SK-N-SH treated with all-trans-retinoic acid at 6 μM for 48 hours (cell line): Measurements from ENCODE around the gene SYK.

Experiments
- ARNTL ChIP-seq: fragments of 450-650 bp; formaldehyde crosslinking; IDR thresholded peaks from 2 replicates; pipeline ENCODE4 v1.5.0; 2020; ENCODE audit warnings: low read depth, mild to moderate bottlenecking, moderate library complexity, borderline replicate concordance
- PPARA ChIP-seq: fragments of 250-450 bp; sonication (Bioruptor Pico); IDR thresholded peaks from 2 replicates; pipeline ENCODE4 v1.5.0; 2020; ENCODE audit warnings: mild to moderate bottlenecking, borderline replicate concordance
- RARB ChIP-seq: fragments of 250-450 bp; sonication (Bioruptor Pico); IDR thresholded peaks from 2 replicates; pipeline ENCODE4 v1.8.0; 2021; ENCODE audit warnings: mild to moderate bottlenecking, moderate library complexity
- ZFP3 ChIP-seq: fragments of 250-450 bp; sonication (Bioruptor Pico); IDR thresholded peaks from 2 replicates; pipeline ENCODE4 v1.5.0; 2020; ENCODE audit warnings: mild to moderate bottlenecking, moderate library complexity
- ZFP30 ChIP-seq: fragments of 450-650 bp; formaldehyde crosslinking; IDR thresholded peaks from 2 replicates; pipeline ENCODE4 v1.5.0; 2022; ENCODE audit warnings: mild to moderate bottlenecking, moderate library complexity
- TF ChIP-seq, protein P1 (sequence below): fragments of 250-450 bp; sonication (Bioruptor Pico); IDR thresholded peaks from 2 replicates; pipeline ENCODE4 v1.5.1; 2021; ENCODE audit warnings: mild to moderate bottlenecking, moderate library complexity

DNA sequence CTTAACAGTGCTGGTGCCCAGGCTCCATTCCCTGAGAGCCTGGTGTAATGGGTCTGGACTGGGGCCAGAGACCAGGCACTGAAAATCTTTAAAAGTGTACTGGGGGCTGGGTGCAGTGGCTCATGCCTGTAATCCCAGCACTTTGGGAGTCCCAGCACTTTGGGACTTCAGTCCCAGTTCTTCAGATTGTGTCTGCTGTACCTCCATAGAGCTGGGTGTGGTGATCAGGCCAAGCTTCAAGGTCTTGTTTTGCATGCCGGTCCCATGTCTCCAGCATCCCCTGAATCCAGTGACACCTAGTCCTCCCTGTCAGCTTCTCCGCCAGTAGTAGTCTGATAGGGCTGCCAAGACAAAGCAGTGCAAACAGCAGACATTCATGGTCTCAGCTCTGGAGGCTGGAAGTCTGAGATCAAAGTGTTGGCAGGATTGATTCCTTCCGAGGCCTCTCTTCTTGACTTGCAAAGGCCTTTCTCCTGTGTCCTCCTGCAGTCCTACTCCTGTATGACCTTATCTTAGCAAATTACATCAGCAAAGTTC lies 108.2 kb downstream of the SYK start:
- no peak for TF ChIP-seq ARNTL (CRISPR knock-in tag)
- TF ChIP-seq, protein P1, sequence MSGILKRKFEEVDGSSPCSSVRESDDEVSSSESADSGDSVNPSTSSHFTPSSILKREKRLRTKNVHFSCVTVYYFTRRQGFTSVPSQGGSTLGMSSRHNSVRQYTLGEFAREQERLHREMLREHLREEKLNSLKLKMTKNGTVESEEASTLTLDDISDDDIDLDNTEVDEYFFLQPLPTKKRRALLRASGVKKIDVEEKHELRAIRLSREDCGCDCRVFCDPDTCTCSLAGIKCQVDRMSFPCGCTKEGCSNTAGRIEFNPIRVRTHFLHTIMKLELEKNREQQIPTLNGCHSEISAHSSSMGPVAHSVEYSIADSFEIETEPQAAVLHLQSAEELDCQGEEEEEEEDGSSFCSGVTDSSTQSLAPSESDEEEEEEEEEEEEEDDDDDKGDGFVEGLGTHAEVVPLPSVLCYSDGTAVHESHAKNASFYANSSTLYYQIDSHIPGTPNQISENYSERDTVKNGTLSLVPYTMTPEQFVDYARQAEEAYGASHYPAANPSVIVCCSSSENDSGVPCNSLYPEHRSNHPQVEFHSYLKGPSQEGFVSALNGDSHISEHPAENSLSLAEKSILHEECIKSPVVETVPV (CRISPR knock-in tag) = no peak
- no peak for TF ChIP-seq ZFP30 (CRISPR knock-in tag)
- TF ChIP-seq PPARA (CRISPR knock-in tag) = no peak
- TF ChIP-seq RARB (CRISPR knock-in tag) = no peak
- TF ChIP-seq ZFP3 (CRISPR knock-in tag) = no peak
